ENCODE measurements around the gene ZNF107. TPM values are rescaled to one million over a fixed set of nuclear protein-coding genes. Genes with fewer than 3 reads are reported as not detected.

The ZNF107 gene
- total RNA-seq, result 15.2 TPM

DNA sequence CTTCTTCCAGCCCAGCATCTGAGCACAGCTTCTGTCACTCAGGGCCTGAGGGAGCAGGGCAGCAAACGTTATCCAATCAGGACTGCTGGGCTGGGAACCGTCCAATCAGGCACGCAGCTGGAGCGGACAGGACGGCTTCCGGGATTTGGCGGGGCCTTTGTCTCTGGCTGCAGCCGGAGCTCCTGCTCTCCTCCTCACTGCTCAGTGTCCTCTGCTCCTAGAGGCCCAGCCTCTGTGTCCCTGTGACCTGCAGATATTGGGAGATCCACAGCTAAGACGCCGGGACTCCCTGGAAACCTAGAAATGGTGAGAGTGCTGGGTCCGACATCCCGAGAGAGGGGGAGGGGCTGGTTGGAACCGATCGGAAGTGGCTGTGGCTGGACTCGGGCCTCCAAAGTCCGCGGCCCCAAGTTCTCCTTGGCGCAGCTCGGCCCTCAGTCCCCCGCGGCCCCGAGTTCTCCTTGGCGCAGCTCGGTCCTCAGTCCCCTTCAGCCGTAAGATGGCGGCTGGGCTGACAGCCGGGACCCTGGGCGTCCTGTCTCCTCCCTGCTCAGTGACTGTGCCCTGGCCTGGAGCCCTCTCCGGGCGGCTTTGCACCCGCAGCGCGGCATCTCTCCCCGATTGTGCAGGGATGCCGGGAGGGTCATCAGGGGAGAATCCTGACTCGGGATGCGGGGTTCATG is at the start of gene ZNF107:
Gene ZNF107, plus strand, starts transcription at position 154 of the 683 bp plus-strand sequence. Its CDS starts 150 bp downstream, at position 304.

Small RNA genes within 50 kb of the gene (small RNA-seq; reads per million reads assigned to genes)
- not detected for gene MIR6839

Other genes starting within 250 kb of the ZNF107 start
- gene ZNF680, start 103.1 kb upstream of the ZNF107 start, total RNA-seq, result 52.1 TPM
- 65.7 TPM for gene ZNF138, start 128.3 kb downstream of the ZNF107 start, total RNA-seq
- 35.5 TPM for gene ZNF273, start 237.1 kb downstream of the ZNF107 start, total RNA-seq